ENCODE measurements around the gene MRPS6. TPM values are rescaled to one million over a fixed set of nuclear protein-coding genes. Genes with fewer than 3 reads are reported as not detected.

MRPS6 gene
- total and polyA plus RNA-seq, 8 donors = 50.5 to 92.6 (median 78.9) TPM

GRCh38 chr21:34093083-34093482, 19.7 kb downstream of the MRPS6 start:
- no peak for DNase-seq
- TF ChIP-seq CTCF (IDR thresholded peaks at IDR 0.05) = no peak
- no peaks in the 10 kb centered on the region for H3K27me3 ChIP-seq
- no peak for ATAC-seq
- H3K4me3 ChIP-seq = no peak overlapping the region
- H3K27ac ChIP-seq = no peak overlapping the region
- peaks cover 0 to 28% of the 10 kb centered on the region in 2 donors for H3K36me3 ChIP-seq
- H3K9me3 ChIP-seq = no peaks in the 10 kb centered on the region
- H3K4me1 ChIP-seq = peaks cover 0 to 26% of the 10 kb centered on the region in 2 donors
- intact Hi-C loops (cut with DNase I) = no loop called here

GRCh38 chr21:34094949-34095348, 21.6 kb downstream of the MRPS6 start:
- peaks cover 0 to 28% of the 10 kb centered on the region in 2 donors for H3K36me3 ChIP-seq
- intact Hi-C loops (cut with DNase I) = no loop called here
- no peak overlapping the region for H3K27ac ChIP-seq
- DNase-seq = no peak
- H3K4me3 ChIP-seq = no peak overlapping the region
- H3K27me3 ChIP-seq = no peaks in the 10 kb centered on the region
- TF ChIP-seq CTCF (IDR thresholded peaks at IDR 0.05) = no peak
- no peaks in the 10 kb centered on the region for H3K9me3 ChIP-seq
- peaks cover 0 to 17% of the 10 kb centered on the region in 2 donors for H3K4me1 ChIP-seq
- ATAC-seq = no peak

GRCh38 chr21:34097442-34097841, 24.1 kb downstream of the MRPS6 start:
- peaks cover 0 to 28% of the 10 kb centered on the region in 2 donors for H3K36me3 ChIP-seq
- H3K4me1 ChIP-seq = peaks cover 4 to 23% of the 10 kb centered on the region in 2 donors
- TF ChIP-seq CTCF (IDR thresholded peaks at IDR 0.05) = no peak
- DNase-seq (no peak), ATAC-seq (no peak)
- H3K4me3 ChIP-seq = no peak overlapping the region
- H3K27ac ChIP-seq = no peak overlapping the region
- H3K27me3 ChIP-seq = no peaks in the 10 kb centered on the region
- intact Hi-C loops (cut with DNase I) = no loop called here
- no peaks in the 10 kb centered on the region for H3K9me3 ChIP-seq

- no peak for DNase-seq
- Histone ChIP-seq H3K4me1 (peaks cover 4 to 10% of the 10 kb centered on the region in 2 donors), H3K27ac (no peak overlapping the region), H3K4me3 (no peak overlapping the region), H3K27me3 (no peaks in the 10 kb centered on the region), H3K36me3 (peaks cover 0 to 20% of the 10 kb centered on the region in 2 donors), H3K9me3 (no peaks in the 10 kb centered on the region)
- intact Hi-C loops (cut with DNase I) = no loop called here
- no peak for ATAC-seq
- TF ChIP-seq CTCF (IDR thresholded peaks at IDR 0.05) = no peak
These were observed 27.0 kb downstream of the MRPS6 start for GRCh38 chr21:34100337-34100736.

GRCh38 chr21:34100790-34101189, 27.4 kb downstream of the MRPS6 start:
- H3K27ac ChIP-seq = no peak overlapping the region
- ATAC-seq (no peak), DNase-seq (no peak)
- intact Hi-C loops (cut with DNase I) = no loop called here
- no peaks in the 10 kb centered on the region for H3K9me3 ChIP-seq
- H3K4me3 ChIP-seq = no peak overlapping the region
- peaks cover 4 to 10% of the 10 kb centered on the region in 2 donors for H3K4me1 ChIP-seq
- no peaks in the 10 kb centered on the region for H3K27me3 ChIP-seq
- peaks cover 0 to 16% of the 10 kb centered on the region in 2 donors for H3K36me3 ChIP-seq
- no peak for TF ChIP-seq CTCF (IDR thresholded peaks at IDR 0.05)
